ENCODE measurements around the gene TSPAN18. TPM values are rescaled to one million over a fixed set of nuclear protein-coding genes. Genes with fewer than 3 reads are reported as not detected.
A peak's percentile ranks its signal among the peaks of the same experiment; 100 is the strongest.

The TSPAN18 gene
- total RNA-seq, 6 donors from 2014 or later: 8.2 to 48.6 (median 17.5) TPM

DNA sequence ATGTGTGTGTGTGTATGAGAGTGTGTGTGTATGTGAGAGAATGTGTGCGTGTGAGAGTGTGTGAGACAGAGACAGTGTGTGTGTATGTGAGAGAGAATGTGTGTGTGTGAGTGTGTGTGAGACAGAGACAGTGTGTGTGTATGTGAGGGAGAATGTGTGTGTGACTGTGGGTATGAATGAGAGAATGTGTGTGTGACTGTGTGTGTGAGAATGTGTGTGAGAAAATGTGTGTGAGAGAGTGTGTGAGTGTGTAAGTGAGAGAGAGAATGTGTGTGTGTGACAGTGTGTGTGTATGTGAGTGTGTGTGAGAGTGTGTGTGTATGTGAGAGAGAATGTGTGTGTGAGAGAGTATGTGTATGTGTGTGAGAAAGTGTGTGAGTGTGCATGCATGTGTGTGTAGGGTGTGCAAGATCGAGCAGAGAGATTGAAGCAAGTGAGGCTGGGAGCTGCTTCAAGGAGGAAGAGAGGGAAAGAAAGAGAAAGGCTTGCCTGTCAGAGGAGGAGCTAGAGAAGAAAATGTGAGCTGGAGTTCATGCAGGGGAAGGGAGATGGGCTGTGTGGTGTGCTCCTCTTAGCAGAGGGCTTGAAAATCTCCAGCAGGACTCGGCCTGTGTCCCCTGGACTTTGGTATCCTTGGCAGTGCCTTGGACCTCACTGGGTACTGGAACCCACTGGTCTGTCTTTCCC is 251.7 kb downstream of the TSPAN18 start:
- no peak for DNase-seq
- H3K9me3 ChIP-seq: no peaks in the 10 kb centered on the region
- H3K36me3 ChIP-seq: no peaks in the 10 kb centered on the region
- WGBS, 2 donors: 34 to 47% methylated on average over 3 of the region's 3 CpGs
- H3K4me1 ChIP-seq: peaks cover 39 to 45% (median 42%) of the 10 kb centered on the region in 4 donors
- TF ChIP-seq CTCF (IDR thresholded peaks at IDR 0.05): no peak
- TF ChIP-seq POLR2AphosphoS5 (IDR thresholded peaks at IDR 0.05): no peak
- no peak for TF ChIP-seq EP300 (IDR thresholded peaks at IDR 0.05)
- no peak for TF ChIP-seq POLR2A (IDR thresholded peaks at IDR 0.05)
- H3K27me3 ChIP-seq: no peaks in the 10 kb centered on the region
- ATAC-seq (ENCODE audit: low FRiP score in 2 of 2): peak in 1 of 2 donors; percentile 2
- H3K27ac ChIP-seq: peak overlapping the region; percentile 58 to 85 (median 68)
- H3K4me3 ChIP-seq: no peak overlapping the region

- H3K4me3 ChIP-seq: no peak overlapping the region
- H3K27ac ChIP-seq: peak overlapping the region; percentile 58 to 85 (median 68)
- DNase-seq (peak in 1 of 2 donors; percentile 59), ATAC-seq (ENCODE audit: low FRiP score in 2 of 2) (peak; percentile 32 to 50)
- H3K9me3 ChIP-seq: no peaks in the 10 kb centered on the region
- 73 to 86% methylated on average over 1 of the region's 1 CpG for WGBS, 2 donors
- no peaks in the 10 kb centered on the region for H3K36me3 ChIP-seq
- TF ChIP-seq EP300 (IDR thresholded peaks at IDR 0.05) (no peak), CTCF (IDR thresholded peaks at IDR 0.05) (no peak), POLR2AphosphoS5 (IDR thresholded peaks at IDR 0.05) (no peak), POLR2A (IDR thresholded peaks at IDR 0.05) (peak in 1 of 4 donors; percentile 40)
- peaks cover 39 to 45% (median 42%) of the 10 kb centered on the region in 4 donors for H3K4me1 ChIP-seq
- no peaks in the 10 kb centered on the region for H3K27me3 ChIP-seq
Observed at GRCh38 chr11:44978961-44979331, 252.2 kb downstream of the TSPAN18 start.

DNA sequence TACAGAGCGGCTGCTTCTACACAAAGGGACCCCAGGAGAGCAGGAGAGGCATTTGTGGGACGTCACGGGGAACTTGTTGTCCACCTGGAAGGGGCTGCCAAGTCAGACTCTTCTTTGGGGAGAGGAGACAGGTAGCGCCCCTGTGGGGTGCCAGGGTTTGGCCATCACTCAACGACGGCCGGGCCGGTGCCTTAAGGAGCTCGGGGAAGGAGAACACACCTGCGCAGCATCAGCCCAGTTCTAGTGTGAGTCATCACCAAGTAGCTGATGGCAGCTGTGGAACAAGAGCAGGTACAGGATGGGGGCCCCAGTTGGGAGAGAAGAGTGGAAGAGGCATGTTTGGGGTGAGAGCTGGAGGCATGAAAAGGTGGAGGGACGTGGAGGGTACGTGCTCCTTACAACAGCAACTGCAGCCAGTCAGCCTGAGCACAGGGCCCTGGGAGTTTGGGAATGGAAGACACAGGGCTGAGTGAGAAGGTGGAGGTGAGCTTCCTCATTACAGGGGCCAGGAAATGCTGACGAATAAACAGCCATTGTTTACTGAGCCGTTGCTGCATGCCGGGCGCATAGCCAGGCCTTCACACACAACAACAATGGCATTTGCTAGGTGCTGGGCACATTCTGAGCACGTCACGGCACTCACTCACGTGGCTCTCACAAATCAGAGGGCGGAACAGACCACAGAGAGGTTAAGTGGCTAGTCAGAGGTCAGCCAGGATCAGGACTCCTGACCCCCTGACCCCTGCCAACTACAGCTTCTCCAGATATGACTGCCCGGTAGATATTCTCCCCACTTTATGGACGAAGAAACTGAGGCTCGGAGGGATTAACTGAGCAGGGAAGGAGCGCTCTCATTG is 253.0 kb downstream of the TSPAN18 start:
- DNase-seq (peak in 1 of 2 donors; percentile 67), ATAC-seq (ENCODE audit: low FRiP score in 2 of 2) (peak; percentile 34 to 66)
- Histone ChIP-seq H3K4me3 (no peak overlapping the region), H3K27ac (peak overlapping the region; percentile 58 to 85 (median 68)), H3K4me1 (peaks cover 39 to 45% (median 42%) of the 10 kb centered on the region in 4 donors), H3K9me3 (no peaks in the 10 kb centered on the region), H3K36me3 (no peaks in the 10 kb centered on the region), H3K27me3 (no peaks in the 10 kb centered on the region)
- TF ChIP-seq POLR2A (IDR thresholded peaks at IDR 0.05): no peak
- peak; percentile 36 to 60 for TF ChIP-seq POLR2AphosphoS5 (IDR thresholded peaks at IDR 0.05)
- peak in 1 of 4 donors; percentile 43 for TF ChIP-seq EP300 (IDR thresholded peaks at IDR 0.05)
- TF ChIP-seq CTCF (IDR thresholded peaks at IDR 0.05): no peak
- 65 to 74% methylated on average over 22 to 24 of the region's 24 CpGs for WGBS, 2 donors

DNA sequence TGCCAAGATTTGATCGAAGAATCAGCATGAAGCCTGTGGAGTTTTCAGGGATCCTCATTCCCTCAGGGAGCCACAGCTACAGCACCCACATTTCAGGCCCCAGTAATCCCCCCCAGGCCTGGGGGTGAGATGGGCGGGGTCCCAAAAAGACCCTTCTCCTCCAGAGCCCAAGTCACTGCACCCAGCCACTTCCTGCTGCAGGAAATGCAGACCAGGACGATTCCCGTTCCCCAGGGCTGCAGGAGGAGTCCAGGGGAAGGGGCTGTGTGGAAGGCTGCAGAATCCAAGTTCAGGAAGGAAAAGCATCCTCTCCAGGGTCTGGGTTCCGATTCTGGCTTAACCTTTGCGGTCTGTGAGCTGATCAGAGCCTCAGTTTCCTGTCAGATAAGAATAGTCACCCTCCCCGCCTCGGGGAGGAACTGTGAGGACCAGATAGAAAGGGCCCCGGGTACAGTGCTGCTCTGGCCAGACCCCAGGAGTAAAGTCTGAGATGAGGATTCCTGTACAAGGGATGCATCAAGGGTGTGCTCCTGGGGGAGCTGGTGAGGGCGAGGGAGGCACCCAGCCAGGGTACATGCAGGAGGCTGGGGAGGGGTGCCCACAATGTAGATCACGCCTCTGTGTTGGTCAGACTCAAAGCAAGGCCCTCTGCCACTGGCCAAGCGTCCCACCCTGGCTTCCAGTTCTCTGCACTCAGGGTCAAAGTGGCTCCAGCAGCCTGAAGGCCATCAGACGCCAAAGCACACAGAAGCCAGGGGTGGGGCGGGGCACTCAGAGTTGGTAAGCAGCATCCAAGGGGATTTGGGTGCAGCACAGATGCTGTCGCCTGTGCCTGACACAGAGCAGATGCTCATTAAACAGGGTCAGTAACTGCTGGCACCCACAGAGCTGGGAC is 254.0 kb downstream of the TSPAN18 start:
- H3K4me3 ChIP-seq: no peak overlapping the region
- H3K27me3 ChIP-seq: no peaks in the 10 kb centered on the region
- H3K27ac ChIP-seq: peak overlapping the region in 3 of 4 donors; percentile 68 to 85 (median 68)
- no peak for ATAC-seq (ENCODE audit: low FRiP score in 2 of 2)
- no peaks in the 10 kb centered on the region for H3K36me3 ChIP-seq
- H3K4me1 ChIP-seq: peaks cover 39 to 45% (median 42%) of the 10 kb centered on the region in 4 donors
- 65 to 75% methylated on average over 6 to 15 of the region's 15 CpGs for WGBS, 2 donors
- DNase-seq: no peak
- TF ChIP-seq POLR2A (IDR thresholded peaks at IDR 0.05) (no peak), POLR2AphosphoS5 (IDR thresholded peaks at IDR 0.05) (no peak), EP300 (IDR thresholded peaks at IDR 0.05) (no peak), CTCF (IDR thresholded peaks at IDR 0.05) (no peak)
- H3K9me3 ChIP-seq: no peaks in the 10 kb centered on the region

Other genes with a start within 250 kb of the TSPAN18 start
- 100 to 1,000 TPM in 2 of 6 donors, 10 to 100 TPM in 4; 29.8 to 148 (median 69.9) TPM for gene CD82, start 161.3 kb upstream of the TSPAN18 start, total RNA-seq
- 100 to 1,000 TPM in 3 of 6 donors, 10 to 100 TPM in 3; 55.3 to 127 (median 101) TPM for gene TP53I11, start 223.9 kb downstream of the TSPAN18 start, total RNA-seq